ENCODE measurements around the gene KRT38.

- no peak for TF ChIP-seq CTCF (IDR thresholded peaks at IDR 0.05; ENCODE audit: insufficient read depth, low read depth, low read length)
- no peak for TF ChIP-seq EZH2 (IDR thresholded peaks at IDR 0.05; ENCODE audit: insufficient read depth, low read length)
Observed at GRCh38 chr17:41416479-41416878, 24.3 kb downstream of the KRT38 start.
